ENCODE results near the gene THAP4.

- TF ChIP-seq, protein P1, sequence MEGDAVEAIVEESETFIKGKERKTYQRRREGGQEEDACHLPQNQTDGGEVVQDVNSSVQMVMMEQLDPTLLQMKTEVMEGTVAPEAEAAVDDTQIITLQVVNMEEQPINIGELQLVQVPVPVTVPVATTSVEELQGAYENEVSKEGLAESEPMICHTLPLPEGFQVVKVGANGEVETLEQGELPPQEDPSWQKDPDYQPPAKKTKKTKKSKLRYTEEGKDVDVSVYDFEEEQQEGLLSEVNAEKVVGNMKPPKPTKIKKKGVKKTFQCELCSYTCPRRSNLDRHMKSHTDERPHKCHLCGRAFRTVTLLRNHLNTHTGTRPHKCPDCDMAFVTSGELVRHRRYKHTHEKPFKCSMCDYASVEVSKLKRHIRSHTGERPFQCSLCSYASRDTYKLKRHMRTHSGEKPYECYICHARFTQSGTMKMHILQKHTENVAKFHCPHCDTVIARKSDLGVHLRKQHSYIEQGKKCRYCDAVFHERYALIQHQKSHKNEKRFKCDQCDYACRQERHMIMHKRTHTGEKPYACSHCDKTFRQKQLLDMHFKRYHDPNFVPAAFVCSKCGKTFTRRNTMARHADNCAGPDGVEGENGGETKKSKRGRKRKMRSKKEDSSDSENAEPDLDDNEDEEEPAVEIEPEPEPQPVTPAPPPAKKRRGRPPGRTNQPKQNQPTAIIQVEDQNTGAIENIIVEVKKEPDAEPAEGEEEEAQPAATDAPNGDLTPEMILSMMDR (IDR thresholded peaks at IDR 0.05): no peak
- TF ChIP-seq POLR2A (IDR thresholded peaks at IDR 0.05) (no peak), EP300 (IDR thresholded peaks at IDR 0.05) (no peak), POLR2AphosphoS5 (IDR thresholded peaks at IDR 0.05) (no peak)
Observed at GRCh38 chr2:241582806-241583205, 54.2 kb downstream of the THAP4 start.

All from stomach (tissue), 4 donors.